ENCODE data around the gene LRP1B.
"Not testable (repeated sequence)": the region's sequence is repeated elsewhere in the genome, so short reads cannot be mapped to it uniquely, and the experiment has no call there.

LRP1B gene

DNA sequence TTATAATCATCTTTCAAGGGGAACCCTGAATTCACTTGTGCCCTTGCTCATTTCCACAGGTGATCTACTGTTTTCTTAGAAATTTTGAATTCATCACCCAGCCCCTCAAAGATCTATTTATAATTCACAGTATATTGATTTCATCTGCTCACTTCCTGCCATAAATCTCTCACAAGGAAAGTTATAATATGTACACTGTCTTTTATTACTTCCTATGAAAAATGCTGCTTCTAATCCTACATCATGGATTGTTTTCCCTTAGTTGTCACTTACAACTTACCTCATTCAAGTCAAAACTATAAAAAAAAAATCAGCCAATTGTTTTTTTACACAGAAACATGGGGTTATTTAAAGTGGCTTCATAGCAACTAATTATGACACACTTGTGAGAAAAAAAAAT lies 1443.0 kb downstream of the LRP1B start:
- Mint-ChIP-seq H3K27me3 (no peaks in the 10 kb centered on the region), H3K27ac (no peak overlapping the region), H3K4me1 (no peaks in the 10 kb centered on the region)

GRCh38 chr2:140683658-140684057 lies 1447.2 kb downstream of the LRP1B start:
- H3K36me3 Mint-ChIP-seq, result no peaks in the 10 kb centered on the region
- CTCF ChIA-PET, result no interaction called here
- H3K4me1 Mint-ChIP-seq, result no peaks in the 10 kb centered on the region
- no peak for DNase-seq
- peaks cover 4% of the 10 kb centered on the region for H3K9me3 Mint-ChIP-seq
- no peak overlapping the region for H3K27ac Mint-ChIP-seq
- H3K27me3 Mint-ChIP-seq, result no peaks in the 10 kb centered on the region
- no peak overlapping the region for H3K4me3 Mint-ChIP-seq

More for the DNA sequence above, 1443.0 kb downstream of the LRP1B start:
- H3K4me3 Mint-ChIP-seq, result no peak overlapping the region
- no peak for DNase-seq
- H3K9me3 Mint-ChIP-seq, result peaks cover 7% of the 10 kb centered on the region
- CTCF ChIA-PET, result no interaction called here
- no peaks in the 10 kb centered on the region for H3K36me3 Mint-ChIP-seq

DNA sequence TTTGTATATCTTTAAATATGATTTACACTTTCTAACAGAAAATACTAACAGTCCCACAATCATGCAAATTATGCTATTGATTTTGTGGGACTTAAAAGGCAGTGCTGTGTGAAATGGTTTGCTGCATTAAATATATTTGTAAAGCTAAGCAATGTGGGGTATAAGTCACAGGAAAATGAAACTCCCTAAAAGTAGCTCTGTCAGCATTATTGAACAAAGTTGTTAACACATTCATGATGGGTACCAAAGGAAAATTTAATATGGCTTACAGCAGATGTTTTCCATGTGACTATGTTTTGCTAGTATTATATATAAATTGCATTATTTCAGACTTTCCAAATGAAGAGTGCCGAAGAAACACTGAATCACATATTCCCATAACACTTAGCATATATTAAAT lies 1450.0 kb downstream of the LRP1B start:
- CTCF ChIA-PET, result no interaction called here
- no peaks in the 10 kb centered on the region for H3K4me1 Mint-ChIP-seq
- no peaks in the 10 kb centered on the region for H3K27me3 Mint-ChIP-seq
- H3K36me3 Mint-ChIP-seq, result no peaks in the 10 kb centered on the region
- no peak overlapping the region for H3K27ac Mint-ChIP-seq
- DNase-seq, result no peak
- no peak overlapping the region for H3K4me3 Mint-ChIP-seq
- peaks cover 4% of the 10 kb centered on the region for H3K9me3 Mint-ChIP-seq

DNA sequence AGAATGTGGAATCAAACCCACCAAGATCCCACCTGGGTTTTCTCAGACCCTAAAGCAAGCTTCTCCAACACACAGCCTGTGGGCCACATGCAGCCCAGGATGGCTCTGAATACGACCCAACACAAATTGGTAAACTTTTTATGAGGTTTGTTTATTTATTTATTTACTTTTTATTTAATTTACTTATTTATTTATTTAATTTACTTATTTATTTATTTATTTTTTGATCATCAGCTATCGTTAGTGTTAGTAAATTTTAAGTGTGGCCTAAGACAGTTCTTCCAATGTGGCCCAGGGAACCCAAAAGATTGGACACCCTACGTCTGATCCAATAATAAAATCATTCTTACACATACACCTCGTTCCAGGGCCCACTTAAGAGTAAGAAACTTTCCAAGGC lies 1451.1 kb downstream of the LRP1B start:
- no peak overlapping the region for H3K27ac Mint-ChIP-seq
- peaks cover 7% of the 10 kb centered on the region for H3K9me3 Mint-ChIP-seq
- no peak for DNase-seq
- no peak overlapping the region for H3K4me3 Mint-ChIP-seq
- CTCF ChIA-PET, result no interaction called here
- no peaks in the 10 kb centered on the region for H3K4me1 Mint-ChIP-seq
- H3K36me3 Mint-ChIP-seq, result no peaks in the 10 kb centered on the region
- H3K27me3 Mint-ChIP-seq, result no peaks in the 10 kb centered on the region

DNA sequence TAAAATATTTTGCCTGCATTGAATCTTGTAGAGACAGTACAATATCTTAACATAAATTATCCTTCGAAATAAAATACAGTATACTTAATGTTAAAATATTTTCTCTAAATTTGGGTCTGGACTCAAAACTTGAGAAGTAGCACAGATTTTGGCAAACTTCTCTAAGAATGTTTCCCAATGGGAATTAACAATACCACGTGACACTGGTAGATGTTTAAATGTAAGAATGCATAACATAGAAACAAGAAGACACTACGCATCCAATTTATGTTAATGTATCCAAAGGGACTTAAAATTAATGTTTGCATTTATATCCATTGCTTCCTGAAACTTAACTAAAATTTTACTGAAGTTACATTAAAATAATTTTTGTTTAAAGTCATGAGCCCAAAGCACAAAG lies 1460.9 kb downstream of the LRP1B start:
- no peak for DNase-seq
- H3K9me3 Mint-ChIP-seq, result peaks cover 18% of the 10 kb centered on the region
- no peaks in the 10 kb centered on the region for H3K36me3 Mint-ChIP-seq
- no peak overlapping the region for H3K4me3 Mint-ChIP-seq
- no peaks in the 10 kb centered on the region for H3K27me3 Mint-ChIP-seq
- CTCF ChIA-PET, result no interaction called here
- no peak overlapping the region for H3K27ac Mint-ChIP-seq
- H3K4me1 Mint-ChIP-seq, result no peaks in the 10 kb centered on the region

DNA sequence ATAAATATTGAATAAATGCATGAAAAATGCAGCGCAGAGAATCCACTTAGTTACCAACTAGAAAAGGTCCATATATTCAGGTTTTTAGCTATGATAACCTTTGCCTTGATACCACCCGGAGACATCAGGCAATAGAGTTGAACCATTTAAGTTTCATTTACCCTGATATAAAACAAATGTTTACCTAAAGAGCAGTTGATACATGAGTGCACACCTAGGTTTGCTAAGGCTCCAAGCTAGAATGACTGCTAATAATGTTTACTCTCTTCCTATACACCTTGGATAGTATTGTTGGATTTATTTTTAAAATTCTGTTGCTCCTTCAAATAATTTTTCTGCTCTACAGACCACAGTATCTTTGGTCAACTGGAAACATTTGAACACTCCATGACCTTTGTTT lies 1463.6 kb downstream of the LRP1B start:
- Mint-ChIP-seq H3K36me3 (no peaks in the 10 kb centered on the region), H3K27me3 (no peaks in the 10 kb centered on the region), H3K9me3 (peaks cover 6% of the 10 kb centered on the region), H3K4me3 (no peak overlapping the region), H3K27ac (no peak overlapping the region), H3K4me1 (no peaks in the 10 kb centered on the region)
- CTCF ChIA-PET, result no interaction called here
- no peak for DNase-seq

GRCh38 chr2:140662504-140662903 lies 1468.3 kb downstream of the LRP1B start:
- Mint-ChIP-seq H3K4me1 (no peaks in the 10 kb centered on the region), H3K27me3 (no peaks in the 10 kb centered on the region), H3K4me3 (no peak overlapping the region), H3K9me3 (peaks cover 2% of the 10 kb centered on the region), H3K27ac (no peak overlapping the region), H3K36me3 (no peaks in the 10 kb centered on the region)
- CTCF ChIA-PET, result interaction anchor here (0.6 kb wide), 1 partner anchor 25 kb away, joined by 3 read pairs; no protein-coding TSS in a partner anchor
- no peak for DNase-seq

DNA sequence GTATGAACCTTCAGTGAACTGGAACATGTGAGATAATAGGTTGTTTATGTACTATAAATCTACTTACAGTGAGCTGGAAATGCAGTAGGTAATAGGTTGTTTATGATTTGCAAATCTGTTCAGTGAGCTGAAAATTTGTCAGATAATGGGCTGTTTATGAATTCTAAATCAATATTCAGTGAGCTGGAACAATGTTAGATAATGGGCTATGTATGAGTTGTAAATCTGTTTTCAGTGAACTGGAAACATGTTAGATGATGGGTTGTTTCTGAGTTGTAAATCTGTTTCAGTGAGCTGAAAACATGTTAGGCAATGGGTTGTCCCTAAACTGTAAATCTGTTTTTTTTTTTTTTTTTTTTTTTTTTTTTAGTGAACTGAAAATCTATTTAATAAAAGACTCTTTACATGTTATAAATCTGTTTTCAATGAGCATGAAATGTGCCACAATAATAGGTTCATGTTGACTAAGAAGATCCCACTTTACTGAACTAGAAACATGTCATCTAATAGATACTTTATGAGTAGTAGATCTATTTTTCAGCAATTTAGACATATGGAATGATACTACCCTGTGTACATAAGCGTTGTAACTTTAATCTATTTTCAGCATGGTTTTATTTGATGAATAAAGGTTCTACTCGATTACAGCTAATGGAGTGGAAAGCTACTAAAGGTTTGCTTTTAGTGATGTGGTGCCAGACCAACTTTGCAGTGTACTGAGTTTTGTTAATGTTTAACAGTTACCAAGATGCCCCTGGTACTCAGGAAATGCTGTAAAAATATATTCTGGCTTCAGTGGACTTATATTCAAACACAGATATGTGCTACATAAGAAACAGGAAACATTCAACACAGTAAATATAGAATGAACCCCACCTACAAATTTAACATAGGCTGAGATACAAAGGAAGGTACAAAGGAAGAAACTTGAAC lies 1471.8 kb downstream of the LRP1B start:
- no peak for DNase-seq
- Mint-ChIP-seq H3K36me3 (no peaks in the 10 kb centered on the region), H3K9me3 (peaks cover 2% of the 10 kb centered on the region), H3K4me3 (no peak overlapping the region), H3K27me3 (no peaks in the 10 kb centered on the region), H3K4me1 (no peaks in the 10 kb centered on the region), H3K27ac (no peak overlapping the region)
- CTCF ChIA-PET, result no interaction called here

- DNase-seq, result no peak
- H3K27ac Mint-ChIP-seq, result no peak overlapping the region
- peaks cover 2% of the 10 kb centered on the region for H3K9me3 Mint-ChIP-seq
- no peak overlapping the region for H3K4me3 Mint-ChIP-seq
- H3K36me3 Mint-ChIP-seq, result no peaks in the 10 kb centered on the region
- CTCF ChIA-PET, result no interaction called here
- H3K4me1 Mint-ChIP-seq, result no peaks in the 10 kb centered on the region
- H3K27me3 Mint-ChIP-seq, result no peaks in the 10 kb centered on the region
Measured at GRCh38 chr2:140657657-140658056, 1473.2 kb downstream of the LRP1B start.

- Mint-ChIP-seq H3K4me3 (no peak overlapping the region), H3K4me1 (no peaks in the 10 kb centered on the region), H3K27ac (no peak overlapping the region), H3K27me3 (no peaks in the 10 kb centered on the region), H3K36me3 (no peaks in the 10 kb centered on the region), H3K9me3 (peaks cover 2% of the 10 kb centered on the region)
- DNase-seq, result no peak
- CTCF ChIA-PET, result no interaction called here
Measured at GRCh38 chr2:140654565-140654964, 1476.3 kb downstream of the LRP1B start.

GRCh38 chr2:140650825-140651224 lies 1480.0 kb downstream of the LRP1B start:
- Mint-ChIP-seq H3K4me3 (no peak overlapping the region), H3K36me3 (no peaks in the 10 kb centered on the region), H3K27me3 (no peaks in the 10 kb centered on the region), H3K9me3 (peaks cover 10% of the 10 kb centered on the region), H3K4me1 (no peaks in the 10 kb centered on the region), H3K27ac (no peak overlapping the region)
- no peak for DNase-seq
- CTCF ChIA-PET, result no interaction called here

- CTCF ChIA-PET, H3K4me3 Mint-ChIP-seq, H3K4me1 Mint-ChIP-seq, H3K27ac Mint-ChIP-seq, H3K27me3 Mint-ChIP-seq, H3K9me3 Mint-ChIP-seq, H3K36me3 Mint-ChIP-seq, DNase-seq: not testable (repeated sequence)
Measured at GRCh38 chr2:140650134-140650533, 1480.7 kb downstream of the LRP1B start.

GRCh38 chr2:140648393-140648792 lies 1482.4 kb downstream of the LRP1B start:
- Mint-ChIP-seq H3K27me3 (no peaks in the 10 kb centered on the region), H3K9me3 (peaks cover 10% of the 10 kb centered on the region), H3K4me3 (no peak overlapping the region), H3K4me1 (no peaks in the 10 kb centered on the region), H3K36me3 (no peaks in the 10 kb centered on the region), H3K27ac (no peak overlapping the region)
- DNase-seq, result no peak
- CTCF ChIA-PET, result interaction anchor here (0.8 kb wide), 1 partner anchor 670 kb away, joined by 3 read pairs; no protein-coding TSS in a partner anchor

GRCh38 chr2:140643761-140644187 lies 1487.0 kb downstream of the LRP1B start:
- peaks cover 2% of the 10 kb centered on the region for H3K9me3 Mint-ChIP-seq
- no peak for DNase-seq
- no peaks in the 10 kb centered on the region for H3K36me3 Mint-ChIP-seq
- no peaks in the 10 kb centered on the region for H3K27me3 Mint-ChIP-seq
- CTCF ChIA-PET, result no interaction called here
- no peak overlapping the region for H3K27ac Mint-ChIP-seq
- H3K4me1 Mint-ChIP-seq, result no peaks in the 10 kb centered on the region
- no peak overlapping the region for H3K4me3 Mint-ChIP-seq

DNA sequence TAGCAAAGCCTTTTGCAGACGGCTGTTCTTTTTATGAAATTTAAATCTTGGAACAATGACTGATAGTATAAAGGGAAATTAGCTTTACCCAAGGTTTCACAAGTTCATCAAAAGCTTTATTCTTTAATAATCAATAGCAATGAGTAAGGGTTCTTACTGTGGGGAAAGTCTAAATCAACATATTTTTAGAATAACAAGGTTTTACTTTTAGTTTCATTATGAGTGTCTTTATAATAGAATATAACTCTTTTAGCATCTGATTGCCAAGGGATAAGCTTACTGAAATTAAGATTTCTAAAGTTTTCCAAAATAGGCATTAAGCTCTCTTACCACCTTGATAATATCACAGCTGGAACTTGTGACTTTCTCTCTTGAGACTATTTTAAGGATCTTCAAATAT lies 1489.7 kb downstream of the LRP1B start:
- H3K4me1 Mint-ChIP-seq, result no peaks in the 10 kb centered on the region
- no peak overlapping the region for H3K4me3 Mint-ChIP-seq
- CTCF ChIA-PET, result no interaction called here
- H3K36me3 Mint-ChIP-seq, result no peaks in the 10 kb centered on the region
- no peaks in the 10 kb centered on the region for H3K9me3 Mint-ChIP-seq
- no peak for DNase-seq
- no peak overlapping the region for H3K27ac Mint-ChIP-seq
- H3K27me3 Mint-ChIP-seq, result no peaks in the 10 kb centered on the region

Data from activated naive CD4-positive, alpha-beta T cell treated with anti-CD3 and anti-CD28 coated beads, Interleukin-2, amount 10 ng/mL, durations not matched to agents 7 days and 5 days (primary cell).